ENCODE data around the gene ERAL1.

ERAL1 gene

GRCh38 chr17:28895794-28896447 lies 41.1 kb downstream of the ERAL1 start:
- TF ChIP-seq, protein P1, sequence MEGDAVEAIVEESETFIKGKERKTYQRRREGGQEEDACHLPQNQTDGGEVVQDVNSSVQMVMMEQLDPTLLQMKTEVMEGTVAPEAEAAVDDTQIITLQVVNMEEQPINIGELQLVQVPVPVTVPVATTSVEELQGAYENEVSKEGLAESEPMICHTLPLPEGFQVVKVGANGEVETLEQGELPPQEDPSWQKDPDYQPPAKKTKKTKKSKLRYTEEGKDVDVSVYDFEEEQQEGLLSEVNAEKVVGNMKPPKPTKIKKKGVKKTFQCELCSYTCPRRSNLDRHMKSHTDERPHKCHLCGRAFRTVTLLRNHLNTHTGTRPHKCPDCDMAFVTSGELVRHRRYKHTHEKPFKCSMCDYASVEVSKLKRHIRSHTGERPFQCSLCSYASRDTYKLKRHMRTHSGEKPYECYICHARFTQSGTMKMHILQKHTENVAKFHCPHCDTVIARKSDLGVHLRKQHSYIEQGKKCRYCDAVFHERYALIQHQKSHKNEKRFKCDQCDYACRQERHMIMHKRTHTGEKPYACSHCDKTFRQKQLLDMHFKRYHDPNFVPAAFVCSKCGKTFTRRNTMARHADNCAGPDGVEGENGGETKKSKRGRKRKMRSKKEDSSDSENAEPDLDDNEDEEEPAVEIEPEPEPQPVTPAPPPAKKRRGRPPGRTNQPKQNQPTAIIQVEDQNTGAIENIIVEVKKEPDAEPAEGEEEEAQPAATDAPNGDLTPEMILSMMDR (IDR thresholded peaks at IDR 0.05), result no peak

GRCh38 chr17:28896491-28896883 lies 41.7 kb downstream of the ERAL1 start:
- TF ChIP-seq, protein P1 (IDR thresholded peaks at IDR 0.05), result no peak

DNA sequence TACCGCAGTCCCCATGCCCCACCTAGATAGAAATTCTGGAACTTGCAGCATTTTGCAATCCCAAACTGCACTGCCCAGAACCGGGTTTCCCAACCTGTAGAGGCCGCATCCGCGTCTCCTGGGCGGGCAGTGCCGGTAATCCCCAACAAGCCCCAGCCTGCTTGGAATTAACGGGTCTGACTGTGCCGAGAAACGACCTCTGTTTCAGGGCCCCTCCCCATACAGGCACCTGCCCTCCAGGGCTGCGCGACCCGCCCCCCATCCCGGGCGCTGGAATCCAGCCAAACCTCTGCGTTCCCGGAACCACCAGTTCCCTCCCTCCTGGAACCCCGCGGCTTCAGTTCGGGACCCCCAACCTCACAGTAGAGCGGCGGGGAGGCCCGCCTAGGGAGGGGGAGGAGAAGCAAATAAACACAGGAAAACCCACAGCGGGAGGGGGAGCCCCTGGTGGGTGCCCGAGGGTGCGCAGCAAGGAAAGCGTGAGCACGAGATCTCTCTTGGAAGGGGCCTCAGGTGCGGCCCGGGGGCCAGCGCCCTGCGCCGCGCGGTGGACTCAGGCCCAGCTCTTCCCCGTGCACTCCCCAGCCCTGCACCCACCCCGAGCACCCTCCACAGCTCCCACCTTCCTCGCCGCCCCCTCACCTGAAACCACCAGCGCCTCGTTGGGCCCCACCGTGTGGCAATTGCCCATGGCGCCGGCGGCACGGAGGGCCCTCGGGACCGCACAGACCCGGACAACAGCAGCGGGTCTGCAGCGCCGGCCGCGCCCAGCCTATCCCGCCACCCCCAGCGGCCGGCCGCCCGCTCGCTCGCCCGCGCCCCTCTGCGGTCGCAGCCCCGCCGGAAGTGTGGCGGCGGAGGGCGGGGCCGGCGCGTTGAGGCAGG lies 42.3 kb downstream of the ERAL1 start, which contains the start of gene FLOT2:
Gene FLOT2 (minus strand): TSS at position 850 of the 885 bp plus-strand sequence. CDS start 159 bp downstream, at position 691.
- TF ChIP-seq, protein P1 (IDR thresholded peaks at IDR 0.05), result peak; percentile 41; the same call in 1 of the 2 replicates

GRCh38 chr17:28897769-28898526 lies 43.1 kb downstream of the ERAL1 start:
- TF ChIP-seq, protein P1 (IDR thresholded peaks at IDR 0.05), result no peak

- TF ChIP-seq, protein P1 (IDR thresholded peaks at IDR 0.05), result no peak
Measured at GRCh38 chr17:28898527-28898955, 43.7 kb downstream of the ERAL1 start.

GRCh38 chr17:28899212-28899815 lies 44.5 kb downstream of the ERAL1 start:
- TF ChIP-seq, protein P1 (IDR thresholded peaks at IDR 0.05), result no peak
